ENCODE data around the gene CXCL16.

The CXCL16 gene

DNA sequence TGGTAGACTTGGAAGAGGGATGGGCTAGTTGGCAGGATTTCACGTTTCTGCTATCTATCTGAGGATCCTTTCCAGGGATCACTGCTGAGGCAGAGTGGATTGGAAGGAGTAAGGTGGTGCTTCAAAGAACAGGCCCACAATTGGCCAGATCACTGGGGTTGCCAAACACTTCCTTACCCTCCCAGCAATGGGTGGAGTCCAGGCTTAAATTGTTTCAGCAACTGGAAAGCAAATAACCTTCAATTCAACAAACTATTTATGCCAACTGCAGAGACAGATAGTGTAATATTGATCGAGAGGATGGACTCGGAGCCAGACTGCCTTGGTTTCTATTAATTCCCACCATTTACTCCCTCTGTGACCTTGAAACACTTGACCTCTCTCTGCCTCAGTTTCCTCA, 27.2 kb downstream of the CXCL16 start:
- no peaks in the 10 kb centered on the region for H3K9me3 ChIP-seq (replicated peaks in 1 of 2; ENCODE audit: control insufficient read depth in 2 of 2, insufficient read depth in 1 of 2, low read depth in 1 of 2, low read length in 2 of 2)
- H3K4me1 ChIP-seq (ENCODE audit: control insufficient read depth in 2 of 2, insufficient read depth in 1 of 2, low read depth in 1 of 2, low read length in 2 of 2): peaks cover 10 to 11% of the 10 kb centered on the region in 2 donors
- H2AK5ac ChIP-seq (ENCODE audit: low read depth, low read length): no peak overlapping the region
- DNase-seq (ENCODE audit: low spot score): no peak
- no peak overlapping the region for H4K8ac ChIP-seq (ENCODE audit: low read depth, low read length)
- no peak overlapping the region for H3K23ac ChIP-seq (ENCODE audit: low read depth, low read length, poor library complexity)
- H2BK5ac ChIP-seq (ENCODE audit: low read length): no peak overlapping the region
- no peak overlapping the region for H2BK120ac ChIP-seq (ENCODE audit: low read depth, low read length)
- no peak overlapping the region for H2AFZ ChIP-seq (ENCODE audit: low read length)
- H3K4me2 ChIP-seq (ENCODE audit: insufficient read depth, low read length, poor library complexity, severe bottlenecking): no peak overlapping the region
- no peak overlapping the region for H3K27ac ChIP-seq (replicated peaks; ENCODE audit: low read length)
- H3K18ac ChIP-seq (ENCODE audit: low read length): no peak overlapping the region
- H3K9ac ChIP-seq (ENCODE audit: low read depth, low read length, poor library complexity): no peak overlapping the region
- H3K4me3 ChIP-seq (ENCODE audit: low read length in 2 of 2): no peak overlapping the region
- no peaks in the 10 kb centered on the region for H3K27me3 ChIP-seq (ENCODE audit: control insufficient read depth in 3 of 3, insufficient read depth in 3 of 3, low read depth in 1 of 3, low read length in 3 of 3)
- WGBS, 2 donors (ENCODE audit: extremely low coverage in 2 of 2, insufficient read length in 2 of 2, insufficient replicate concordance in 1 of 2): no CpG with 5 or more reads among the region's 3 CpGs
- no peak overlapping the region for H3K4ac ChIP-seq (ENCODE audit: low read length)
- H3K79me1 ChIP-seq (ENCODE audit: low read depth, low read length): peaks cover 4% of the 10 kb centered on the region
- no peak overlapping the region for H2BK15ac ChIP-seq (ENCODE audit: low read length)
- no peak overlapping the region for H4K91ac ChIP-seq (ENCODE audit: low read depth, low read length, poor library complexity)
- H3K36me3 ChIP-seq (replicated peaks in 1 of 2; ENCODE audit: control insufficient read depth in 2 of 2, insufficient read depth in 2 of 2, low read length in 2 of 2): peaks cover 12 to 22% of the 10 kb centered on the region in 2 donors
- H3K14ac ChIP-seq (ENCODE audit: low read length): no peak overlapping the region
- H2BK12ac ChIP-seq (ENCODE audit: low read length): no peak overlapping the region

DNA sequence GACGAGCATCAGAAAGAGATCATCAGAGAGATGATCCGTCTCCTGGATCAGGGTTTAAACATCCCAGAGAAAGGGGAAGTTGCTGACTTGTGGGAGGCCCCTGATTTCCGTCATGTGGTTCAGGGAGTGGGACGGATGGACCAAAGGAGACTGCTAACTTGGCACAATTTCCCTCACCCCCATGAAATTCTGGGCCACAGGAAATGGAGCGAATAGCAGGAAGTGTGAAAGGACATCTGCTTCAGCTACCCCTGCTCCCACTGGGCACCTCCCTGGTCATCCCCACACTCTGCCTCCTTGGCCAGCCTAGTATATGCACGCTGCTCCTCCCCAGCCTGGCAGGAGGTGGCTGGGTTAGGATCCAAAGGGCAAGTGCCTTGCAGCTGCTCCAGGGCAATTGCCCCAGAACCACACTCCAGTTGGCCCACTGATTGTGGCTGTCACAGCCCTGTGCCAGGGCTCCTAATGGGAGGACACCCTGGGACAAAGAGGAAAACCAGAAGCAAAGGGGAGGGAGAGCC, 28.0 kb downstream of the CXCL16 start:
- WGBS, 2 donors (ENCODE audit: extremely low coverage in 2 of 2, insufficient read length in 2 of 2, insufficient replicate concordance in 1 of 2): no CpG with 5 or more reads among the region's 6 CpGs
- Histone ChIP-seq H2BK120ac (ENCODE audit: low read depth, low read length) (no peak overlapping the region), H2AFZ (ENCODE audit: low read length) (no peak overlapping the region), H3K9me3 (replicated peaks in 1 of 2; ENCODE audit: control insufficient read depth in 2 of 2, insufficient read depth in 1 of 2, low read depth in 1 of 2, low read length in 2 of 2) (no peaks in the 10 kb centered on the region), H4K91ac (ENCODE audit: low read depth, low read length, poor library complexity) (no peak overlapping the region), H3K36me3 (replicated peaks in 1 of 2; ENCODE audit: control insufficient read depth in 2 of 2, insufficient read depth in 2 of 2, low read length in 2 of 2) (peaks cover 7 to 14% of the 10 kb centered on the region in 2 donors), H2AK5ac (ENCODE audit: low read depth, low read length) (no peak overlapping the region), H3K79me1 (ENCODE audit: low read depth, low read length) (peaks cover 4% of the 10 kb centered on the region), H3K27ac (replicated peaks; ENCODE audit: low read length) (no peak overlapping the region), H2BK5ac (ENCODE audit: low read length) (no peak overlapping the region), H3K4me1 (ENCODE audit: control insufficient read depth in 2 of 2, insufficient read depth in 1 of 2, low read depth in 1 of 2, low read length in 2 of 2) (peaks cover 10 to 11% of the 10 kb centered on the region in 2 donors), H4K8ac (ENCODE audit: low read depth, low read length) (no peak overlapping the region), H3K4me3 (ENCODE audit: low read length in 2 of 2) (peak overlapping the region in 1 of 2 donors; percentile 69), H3K14ac (ENCODE audit: low read length) (no peak overlapping the region), H3K18ac (ENCODE audit: low read length) (no peak overlapping the region), H3K4me2 (ENCODE audit: insufficient read depth, low read length, poor library complexity, severe bottlenecking) (peak overlapping the region; percentile 63), H3K27me3 (ENCODE audit: control insufficient read depth in 3 of 3, insufficient read depth in 3 of 3, low read depth in 1 of 3, low read length in 3 of 3) (no peaks in the 10 kb centered on the region), H3K9ac (ENCODE audit: low read depth, low read length, poor library complexity) (no peak overlapping the region), H3K23ac (ENCODE audit: low read depth, low read length, poor library complexity) (no peak overlapping the region), H2BK12ac (ENCODE audit: low read length) (no peak overlapping the region), H2BK15ac (ENCODE audit: low read length) (no peak overlapping the region), H3K4ac (ENCODE audit: low read length) (no peak overlapping the region)
- DNase-seq (ENCODE audit: low spot score): no peak

DNA sequence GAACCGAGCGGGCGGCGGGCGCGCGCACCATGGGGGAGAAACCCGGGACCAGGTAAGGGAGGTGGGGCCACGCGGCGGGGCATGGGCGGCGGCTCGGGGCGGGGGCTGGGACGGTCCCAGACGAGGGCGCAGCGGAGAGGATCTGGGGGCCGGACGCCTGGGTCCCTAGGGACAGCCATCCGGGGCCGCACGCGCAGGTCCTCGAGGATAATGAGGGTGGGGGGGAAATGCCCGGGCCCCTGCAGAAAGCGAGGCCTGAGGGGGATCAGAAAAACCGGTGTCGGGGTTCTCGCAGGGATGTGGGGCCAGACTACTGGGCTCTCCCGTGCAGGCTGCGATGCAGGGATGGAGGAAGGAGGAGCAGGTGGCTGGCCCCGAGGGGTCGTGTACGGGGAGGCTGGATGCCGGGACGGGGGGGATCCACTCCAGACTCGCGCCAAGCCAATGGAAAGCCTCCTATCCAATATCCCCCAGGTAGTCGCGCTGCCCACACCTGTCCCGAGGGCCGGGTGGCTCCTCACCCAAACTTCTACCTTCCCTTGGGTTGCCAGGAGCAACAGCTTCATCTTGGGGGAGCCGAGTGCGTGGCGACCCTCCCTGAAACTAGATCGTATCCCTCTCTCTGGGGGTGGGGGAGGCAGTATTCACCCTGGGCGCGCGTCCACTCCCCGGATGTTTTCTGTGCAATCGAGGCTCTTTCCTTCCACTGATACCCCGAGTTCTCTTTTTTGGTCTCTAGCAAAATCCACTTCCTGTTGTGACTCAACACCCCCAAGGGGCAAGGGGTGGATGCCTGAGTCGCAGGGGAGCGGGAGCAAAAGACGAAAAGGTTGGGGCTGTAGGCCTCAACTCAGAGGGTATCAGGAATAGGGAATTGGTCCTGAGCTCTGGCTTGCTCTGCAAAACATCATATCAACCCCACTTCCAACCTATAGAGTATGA, 28.8 kb downstream of the CXCL16 start:
- Histone ChIP-seq H2BK15ac (ENCODE audit: low read length) (no peak overlapping the region), H2AK5ac (ENCODE audit: low read depth, low read length) (peak overlapping the region; percentile 5), H4K91ac (ENCODE audit: low read depth, low read length, poor library complexity) (no peak overlapping the region), H3K4ac (ENCODE audit: low read length) (no peak overlapping the region), H2BK12ac (ENCODE audit: low read length) (no peak overlapping the region), H3K36me3 (replicated peaks in 1 of 2; ENCODE audit: control insufficient read depth in 2 of 2, insufficient read depth in 2 of 2, low read length in 2 of 2) (peaks cover 5 to 9% of the 10 kb centered on the region in 2 donors), H4K8ac (ENCODE audit: low read depth, low read length) (no peak overlapping the region), H2BK5ac (ENCODE audit: low read length) (no peak overlapping the region), H3K9me3 (replicated peaks in 1 of 2; ENCODE audit: control insufficient read depth in 2 of 2, insufficient read depth in 1 of 2, low read depth in 1 of 2, low read length in 2 of 2) (no peaks in the 10 kb centered on the region), H3K4me3 (ENCODE audit: low read length in 2 of 2) (peak overlapping the region; percentile 69 to 89), H3K23ac (ENCODE audit: low read depth, low read length, poor library complexity) (peak overlapping the region; percentile 67), H3K9ac (ENCODE audit: low read depth, low read length, poor library complexity) (peak overlapping the region; percentile 79), H3K4me2 (ENCODE audit: insufficient read depth, low read length, poor library complexity, severe bottlenecking) (peak overlapping the region; percentile 63), H3K27ac (replicated peaks; ENCODE audit: low read length) (peak overlapping the region; percentile 45), H3K79me1 (ENCODE audit: low read depth, low read length) (peaks cover 4% of the 10 kb centered on the region), H3K27me3 (ENCODE audit: control insufficient read depth in 3 of 3, insufficient read depth in 3 of 3, low read depth in 1 of 3, low read length in 3 of 3) (no peaks in the 10 kb centered on the region), H2BK120ac (ENCODE audit: low read depth, low read length) (peak overlapping the region; percentile 61), H3K4me1 (ENCODE audit: control insufficient read depth in 2 of 2, insufficient read depth in 1 of 2, low read depth in 1 of 2, low read length in 2 of 2) (peaks cover 10 to 11% of the 10 kb centered on the region in 2 donors), H3K18ac (ENCODE audit: low read length) (peak overlapping the region; percentile 88), H3K14ac (ENCODE audit: low read length) (no peak overlapping the region), H2AFZ (ENCODE audit: low read length) (peak overlapping the region; percentile 89)
- DNase-seq (ENCODE audit: low spot score): no peak
- WGBS, 2 donors (ENCODE audit: extremely low coverage in 2 of 2, insufficient read length in 2 of 2, insufficient replicate concordance in 1 of 2): no CpG with 5 or more reads among the region's 57 CpGs

Measured in neuronal stem cell (in vitro differentiated cells).